Ishikawa (cell line): Measurements from ENCODE around the gene ASPG.

ENCODE experiments used
- CEBPB ChIP-seq: IDR thresholded peaks from 2 replicates; pipeline ENCODE4 v1.6.1; 2012
- CREB1 ChIP-seq: IDR thresholded peaks from 2 replicates; pipeline ENCODE4 v1.6.1; 2012; ENCODE audit warnings: low read depth
- EGR1 ChIP-seq: IDR thresholded peaks from 2 replicates; pipeline ENCODE4 v1.6.1; 2012
- EP300 ChIP-seq: IDR thresholded peaks from 2 replicates; pipeline ENCODE4 v1.6.1; 2012; ENCODE audit warnings: borderline replicate concordance
- FOXM1 ChIP-seq: IDR thresholded peaks from 2 replicates; pipeline ENCODE4 v1.6.1; 2012; ENCODE audit warnings: low read depth, borderline replicate concordance
- NFIC ChIP-seq: IDR thresholded peaks from 2 replicates; pipeline ENCODE4 v1.6.1; 2012
- RAD21 ChIP-seq: IDR thresholded peaks from 2 replicates; pipeline ENCODE4 v1.6.1; 2012; ENCODE audit warnings: low read depth
- TAF1 ChIP-seq: IDR thresholded peaks from 2 replicates; pipeline ENCODE4 v1.6.1; 2012; ENCODE audit warnings: low read depth, mild to moderate bottlenecking
- TCF12 ChIP-seq: IDR thresholded peaks from 2 replicates; pipeline ENCODE4 v1.6.1; 2012; ENCODE audit warnings: low read depth
- TEAD4 ChIP-seq: IDR thresholded peaks from 2 replicates; pipeline ENCODE4 v1.6.1; 2012
- YY1 ChIP-seq: IDR thresholded peaks from 2 replicates; pipeline ENCODE4 v1.6.1; 2012; ENCODE audit warnings: low read depth
- ZBTB7A ChIP-seq: IDR thresholded peaks from 2 replicates; pipeline ENCODE4 v1.6.1; 2012; ENCODE audit warnings: low read depth
- TF ChIP-seq, protein P1 (sequence below): IDR thresholded peaks from 2 replicates; pipeline ENCODE4 v1.6.1; 2012
- TF ChIP-seq, protein P2 (sequence below): IDR thresholded peaks from 2 replicates; pipeline ENCODE4 v1.6.1; 2012; ENCODE audit warnings: low read depth, mild to moderate bottlenecking
- TF ChIP-seq, protein P3 (sequence below): IDR thresholded peaks from 2 replicates; pipeline ENCODE4 v1.6.1; 2012

The ASPG gene

DNA sequence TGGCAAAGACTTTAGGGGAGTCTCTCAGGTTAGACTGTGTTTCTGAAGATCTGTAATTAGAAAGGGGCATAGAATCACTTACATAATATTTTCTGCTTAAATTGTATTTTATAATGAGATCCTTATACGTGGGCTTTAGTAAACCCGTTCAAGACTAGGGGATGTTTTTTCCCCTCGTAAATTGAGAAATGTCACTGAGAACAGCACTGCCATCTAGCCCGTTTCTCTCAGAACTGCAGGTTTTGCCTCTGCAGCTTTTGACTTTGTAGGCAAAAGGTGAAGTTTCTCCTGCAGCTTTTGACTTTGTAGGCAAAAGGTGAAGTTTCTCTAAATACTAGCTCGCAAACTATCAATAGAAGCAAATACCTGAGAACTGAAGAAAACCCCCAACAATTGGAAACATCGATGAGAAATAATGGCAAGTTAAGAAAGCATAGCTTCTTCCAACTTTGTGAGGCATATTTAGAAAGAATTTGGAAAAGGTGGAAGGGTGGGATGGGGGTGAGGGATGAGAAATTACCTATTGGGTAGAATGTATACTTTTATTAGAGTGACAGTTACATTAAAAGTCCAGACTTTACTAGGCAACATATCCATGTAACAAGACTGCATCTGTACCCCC lies 9.9 kb upstream of the ASPG start:
- TF ChIP-seq RAD21, result peak; percentile 37
- no peak for TF ChIP-seq TCF12

DNA sequence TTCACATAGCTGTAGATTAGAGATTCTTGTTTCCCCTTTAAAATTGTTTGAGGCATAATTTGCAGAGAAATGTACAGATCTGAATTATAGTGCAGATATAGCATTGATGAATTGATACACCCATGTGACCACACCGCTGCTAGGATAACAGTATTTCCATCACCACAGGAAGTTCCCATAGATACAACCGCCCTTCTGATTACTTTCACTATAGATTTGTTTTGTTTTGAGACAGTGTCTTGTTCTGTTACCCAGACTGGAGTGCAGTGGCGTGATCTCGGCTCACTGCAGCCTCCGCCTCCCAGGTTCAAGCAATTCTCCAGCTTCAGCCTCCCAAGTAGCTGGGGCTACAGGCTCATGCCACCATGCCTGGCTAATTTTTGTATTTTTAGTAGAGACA lies 8.8 kb upstream of the ASPG start:
- no peak for TF ChIP-seq RAD21
- no peak for TF ChIP-seq CEBPB
- no peak for TF ChIP-seq TCF12
- TF ChIP-seq, protein P1, sequence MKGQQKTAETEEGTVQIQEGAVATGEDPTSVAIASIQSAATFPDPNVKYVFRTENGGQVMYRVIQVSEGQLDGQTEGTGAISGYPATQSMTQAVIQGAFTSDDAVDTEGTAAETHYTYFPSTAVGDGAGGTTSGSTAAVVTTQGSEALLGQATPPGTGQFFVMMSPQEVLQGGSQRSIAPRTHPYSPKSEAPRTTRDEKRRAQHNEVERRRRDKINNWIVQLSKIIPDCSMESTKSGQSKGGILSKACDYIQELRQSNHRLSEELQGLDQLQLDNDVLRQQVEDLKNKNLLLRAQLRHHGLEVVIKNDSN, result no peak
- TF ChIP-seq EP300, result no peak
- TF ChIP-seq, protein P2, sequence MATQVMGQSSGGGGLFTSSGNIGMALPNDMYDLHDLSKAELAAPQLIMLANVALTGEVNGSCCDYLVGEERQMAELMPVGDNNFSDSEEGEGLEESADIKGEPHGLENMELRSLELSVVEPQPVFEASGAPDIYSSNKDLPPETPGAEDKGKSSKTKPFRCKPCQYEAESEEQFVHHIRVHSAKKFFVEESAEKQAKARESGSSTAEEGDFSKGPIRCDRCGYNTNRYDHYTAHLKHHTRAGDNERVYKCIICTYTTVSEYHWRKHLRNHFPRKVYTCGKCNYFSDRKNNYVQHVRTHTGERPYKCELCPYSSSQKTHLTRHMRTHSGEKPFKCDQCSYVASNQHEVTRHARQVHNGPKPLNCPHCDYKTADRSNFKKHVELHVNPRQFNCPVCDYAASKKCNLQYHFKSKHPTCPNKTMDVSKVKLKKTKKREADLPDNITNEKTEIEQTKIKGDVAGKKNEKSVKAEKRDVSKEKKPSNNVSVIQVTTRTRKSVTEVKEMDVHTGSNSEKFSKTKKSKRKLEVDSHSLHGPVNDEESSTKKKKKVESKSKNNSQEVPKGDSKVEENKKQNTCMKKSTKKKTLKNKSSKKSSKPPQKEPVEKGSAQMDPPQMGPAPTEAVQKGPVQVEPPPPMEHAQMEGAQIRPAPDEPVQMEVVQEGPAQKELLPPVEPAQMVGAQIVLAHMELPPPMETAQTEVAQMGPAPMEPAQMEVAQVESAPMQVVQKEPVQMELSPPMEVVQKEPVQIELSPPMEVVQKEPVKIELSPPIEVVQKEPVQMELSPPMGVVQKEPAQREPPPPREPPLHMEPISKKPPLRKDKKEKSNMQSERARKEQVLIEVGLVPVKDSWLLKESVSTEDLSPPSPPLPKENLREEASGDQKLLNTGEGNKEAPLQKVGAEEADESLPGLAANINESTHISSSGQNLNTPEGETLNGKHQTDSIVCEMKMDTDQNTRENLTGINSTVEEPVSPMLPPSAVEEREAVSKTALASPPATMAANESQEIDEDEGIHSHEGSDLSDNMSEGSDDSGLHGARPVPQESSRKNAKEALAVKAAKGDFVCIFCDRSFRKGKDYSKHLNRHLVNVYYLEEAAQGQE, result no peak
- TF ChIP-seq ZBTB7A, result no peak
- TF ChIP-seq EGR1, result no peak
- TF ChIP-seq, protein P3, sequence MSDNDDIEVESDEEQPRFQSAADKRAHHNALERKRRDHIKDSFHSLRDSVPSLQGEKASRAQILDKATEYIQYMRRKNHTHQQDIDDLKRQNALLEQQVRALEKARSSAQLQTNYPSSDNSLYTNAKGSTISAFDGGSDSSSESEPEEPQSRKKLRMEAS, result no peak
- no peak for TF ChIP-seq NFIC
- no peak for TF ChIP-seq TEAD4
- no peak for TF ChIP-seq TAF1

DNA sequence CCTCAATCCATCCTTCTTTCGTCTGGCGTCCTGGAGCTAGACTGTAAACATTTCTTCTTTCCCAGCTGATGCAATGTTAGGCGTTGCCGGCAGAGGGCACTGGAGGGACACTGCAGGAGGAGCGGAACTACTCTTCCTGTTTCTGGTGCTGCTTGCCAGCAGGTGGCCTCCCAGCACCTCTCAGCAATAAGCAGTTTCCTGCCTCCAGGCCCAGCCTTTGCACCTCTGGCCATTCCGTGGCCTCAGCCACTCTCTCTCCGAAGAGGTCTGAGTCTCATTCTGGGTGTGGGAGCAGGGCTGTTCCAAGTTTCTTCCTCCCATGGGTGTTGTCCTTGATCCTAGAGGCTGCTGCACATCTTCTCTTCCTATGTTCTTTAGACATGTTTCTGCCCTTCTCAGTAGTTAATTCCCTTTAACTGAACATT lies 7.5 kb upstream of the ASPG start:
- TF ChIP-seq TEAD4 (no peak), CREB1 (no peak), CEBPB (0 out of 2 replicates have a peak, but pooled peaks have one; percentile 27), ZBTB7A (no peak), YY1 (no peak), TAF1 (no peak), NFIC (no peak), TCF12 (no peak), EP300 (no peak), EGR1 (no peak), RAD21 (peak; percentile 100), FOXM1 (no peak)
- TF ChIP-seq, protein P2, result no peak
- TF ChIP-seq, protein P1, result no peak

DNA sequence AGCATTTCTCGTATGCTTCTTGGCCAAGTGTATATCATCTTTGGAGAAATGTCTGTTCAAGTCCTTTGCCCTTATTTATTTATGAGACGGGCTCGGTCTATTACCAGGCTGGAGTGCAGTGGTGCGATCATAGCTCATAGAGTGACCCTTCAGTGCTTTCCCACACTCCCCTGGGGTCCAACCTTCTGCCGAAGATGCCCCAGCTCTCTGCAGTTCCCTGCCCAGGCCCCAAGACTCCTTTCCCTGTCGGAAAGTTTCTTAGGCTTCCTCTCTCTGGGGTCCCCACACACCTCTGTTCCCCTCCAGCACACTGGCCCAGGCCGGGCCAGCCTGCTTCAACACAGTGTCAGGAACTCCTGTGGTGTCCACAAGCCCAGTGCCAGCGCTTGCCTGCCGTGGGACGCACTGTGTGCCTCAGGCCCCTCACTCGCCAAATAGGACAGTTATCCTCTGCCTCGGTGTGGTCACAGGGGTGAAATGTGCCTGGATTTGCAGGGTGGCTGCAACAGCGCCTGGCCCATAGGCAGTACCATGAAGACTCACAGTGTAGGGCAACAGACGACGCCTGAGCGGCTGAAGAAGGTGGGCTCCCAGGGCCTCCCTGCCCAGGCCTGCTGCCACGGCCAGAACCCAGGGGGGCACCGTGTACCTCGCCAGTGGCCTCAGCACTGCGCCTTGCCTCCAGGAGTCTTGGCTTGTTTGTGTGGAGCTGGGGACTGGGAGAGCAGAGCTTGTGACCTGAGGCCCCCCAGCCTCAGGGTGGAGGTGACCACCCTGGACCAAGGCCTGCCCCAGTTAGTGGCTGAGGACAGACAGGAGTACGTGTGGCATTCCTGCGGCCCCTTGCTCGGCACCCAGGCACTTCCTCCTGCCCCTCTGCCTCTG lies 4.9 kb upstream of the ASPG start:
- TF ChIP-seq TEAD4 (no peak), FOXM1 (no peak), EP300 (no peak), YY1 (no peak), TAF1 (no peak), ZBTB7A (no peak)

DNA sequence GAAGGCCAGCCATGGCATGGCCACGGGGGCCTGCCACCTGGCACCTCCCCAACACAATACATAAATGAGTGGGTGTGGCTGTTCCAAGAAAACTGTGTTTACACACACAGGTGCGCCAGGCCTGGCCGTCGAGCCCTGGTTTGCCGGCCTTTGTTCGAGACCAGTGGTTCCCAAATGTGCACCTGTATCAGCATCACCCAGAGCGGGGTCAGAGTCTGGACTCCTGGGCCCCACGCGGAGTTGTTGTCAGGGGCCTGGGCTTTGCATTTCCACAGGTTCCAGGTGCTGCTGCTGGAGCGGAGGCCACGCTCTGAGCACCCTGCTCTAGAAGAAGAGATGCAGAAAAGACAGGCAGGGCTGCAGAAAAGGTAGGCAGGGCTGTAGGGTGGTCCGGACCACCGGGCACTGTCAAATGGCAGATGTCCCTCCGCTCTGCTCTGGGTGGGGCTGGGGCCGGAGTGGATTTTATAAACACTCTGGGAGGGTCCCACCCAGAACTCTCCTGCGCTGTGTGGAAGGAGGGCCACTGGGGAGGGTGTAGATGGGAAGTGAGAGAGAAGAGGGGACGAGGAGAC lies 4.2 kb upstream of the ASPG start:
- TF ChIP-seq, protein P2, result no peak
- TF ChIP-seq ZBTB7A, result no peak
- TF ChIP-seq NFIC, result no peak
- TF ChIP-seq CREB1, result no peak
- TF ChIP-seq EGR1, result no peak
